Transverse colon (tissue), 4 donors: ENCODE results near the gene MGMT. TPM values are rescaled to one million over a fixed set of nuclear protein-coding genes. Genes with fewer than 3 reads are reported as not detected.

Source experiments
- DNase-seq: peaks from one replicate; pipeline ENCODE4 v3.0.0-alpha.2; 2019
- H3K27ac ChIP-seq, 4 donors: fragments of 200-600 bp; sonication (generic); 2 replicates each; pipeline ENCODE4 v1.5.1; 2016 to 2018; ENCODE audit warnings: inconsistent platforms in 4 of 4
- H3K27me3 ChIP-seq: fragments of 200-600 bp; sonication (generic); 2 replicates; pipeline ENCODE4 v1.5.1; 2017; ENCODE audit warnings: inconsistent platforms
- H3K36me3 ChIP-seq, 4 donors: fragments of 200-600 bp; sonication (generic); 2 replicates each; pipeline ENCODE4 v1.5.1; 2017 to 2019; ENCODE audit warnings: inconsistent platforms in 4 of 4
- H3K4me1 ChIP-seq, 4 donors: fragments of 200-600 bp; sonication (generic); 2 replicates each; pipeline ENCODE4 v1.5.1; 2017 to 2020; ENCODE audit warnings: inconsistent platforms in 4 of 4
- H3K4me3 ChIP-seq, 4 donors: fragments of 200-600 bp; sonication (generic); 1 replicate in 1 of 4; 2 replicates in 3 of 4; pipeline versions ENCODE4 v1.5.1 to v1.6.1; 2017 to 2019; ENCODE audit warnings: inconsistent platforms in 4 of 4
- H3K9me3 ChIP-seq, 2 donors: fragments of 200-600 bp; sonication (generic); 2 replicates each; pipeline ENCODE4 v1.5.1; 2017 to 2019; ENCODE audit warnings: inconsistent platforms in 2 of 2
- CTCF ChIP-seq, 5 experiments: fragments of 200-600 bp in 3 of 5; fragments of 450-650 bp in 2 of 5; sonication (generic) in 3 of 5; IDR thresholded peaks; 1 replicate in 2 of 5; 2 replicates in 3 of 5; pipeline ENCODE4 v1.5.1; 2016 to 2017; ENCODE audit warnings: antibody characterized with exemption in 5 of 5, inconsistent platforms in 3 of 5, mild to moderate bottlenecking in 2 of 5, moderate library complexity in 1 of 5
- EP300 ChIP-seq: sonication (generic); formaldehyde crosslinking; IDR thresholded peaks from one replicate; pipeline ENCODE4 v1.6.1; 2017; ENCODE audit warnings: antibody characterized with exemption, low read depth
- POLR2A ChIP-seq: fragments of 450-650 bp; IDR thresholded peaks from one replicate; pipeline ENCODE4 v1.6.1; 2016; ENCODE audit warnings: antibody characterized with exemption, mild to moderate bottlenecking, moderate library complexity
- POLR2AphosphoS5 ChIP-seq, 3 donors: sonication (generic); formaldehyde crosslinking; IDR thresholded peaks; one replicate each; pipeline ENCODE4 v1.6.1; 2016; ENCODE audit warnings: antibody characterized with exemption in 3 of 3
- WGBS, 2 donors: methylation state at CpG; one replicate each; pipeline ENCODE4 v1.1.5; 2018; ENCODE audit warnings: low coverage in 1 of 2; 5-methylcytosine and 5-hydroxymethylcytosine counted together
- in situ Hi-C, 4 donors: fragments of 200-750 bp; cut with MboI; loops; one replicate each; pipeline versions ENCODE4 v1.15.0 to v1.15.1; 2017; ENCODE audit warnings: low sequenced_read_pairs in 3 of 4, low pct_ligation_motif_present in 1 of 4, low pct_unique_long_range_greater_than_20kb in 1 of 4
- intact Hi-C: fragments of 100-400 bp; cut with DNase I; formaldehyde crosslinking; loops from one replicate; pipeline ENCODE4 v1.15.1; 2023; ENCODE audit warnings: low total_unique reads
- total RNA-seq, 4 donors: library from RNA; depleted of rRNA; stranded (reverse); fragments of >200 nt; gene quantifications; one replicate each; pipeline ENCODE4 v1.1.0, GENCODE V29; 2016

The MGMT gene
- total RNA-seq, 4 donors from 2014 or later: 6.6 to 28.9 (median 14.0) TPM

GRCh38 chr10:129531195-129531968 lies 64.3 kb downstream of the MGMT start:
- DNase-seq: no peak
- in situ Hi-C loops (no loop called here), intact Hi-C loops (no loop called here)
- H3K27me3 ChIP-seq: no peaks in the 10 kb centered on the region
- WGBS, 2 donors: 96% methylated on average over 13 of the region's 15 CpGs; no CpG with 5 or more reads in 1 of the 2 donors
- H3K27ac ChIP-seq: no peak overlapping the region
- no peak overlapping the region for H3K4me3 ChIP-seq
- TF ChIP-seq POLR2A: no peak
- TF ChIP-seq POLR2AphosphoS5 (IDR thresholded peaks at IDR 0.05): no peak
- no peak for TF ChIP-seq CTCF (IDR thresholded peaks at IDR 0.05)
- TF ChIP-seq EP300: no peak
- H3K36me3 ChIP-seq: no peaks in the 10 kb centered on the region
- H3K4me1 ChIP-seq: no peaks in the 10 kb centered on the region
- H3K9me3 ChIP-seq: no peaks in the 10 kb centered on the region

GRCh38 chr10:129531969-129532660 lies 65.1 kb downstream of the MGMT start:
- in situ Hi-C loops: no loop called here
- Histone ChIP-seq H3K27me3 (no peaks in the 10 kb centered on the region), H3K4me3 (no peak overlapping the region), H3K9me3 (no peaks in the 10 kb centered on the region), H3K27ac (no peak overlapping the region), H3K4me1 (no peaks in the 10 kb centered on the region), H3K36me3 (no peaks in the 10 kb centered on the region)
- DNase-seq: no peak
- 88% methylated on average over 10 of the region's 10 CpGs; no CpG with 5 or more reads in 1 of the 2 donors for WGBS, 2 donors
- TF ChIP-seq CTCF (IDR thresholded peaks at IDR 0.05) (no peak), POLR2AphosphoS5 (IDR thresholded peaks at IDR 0.05) (no peak), EP300 (no peak), POLR2A (no peak)
- intact Hi-C loops: no loop called here

- H3K27ac ChIP-seq: no peak overlapping the region
- intact Hi-C loops: no loop called here
- no peak overlapping the region for H3K4me3 ChIP-seq
- TF ChIP-seq POLR2A (no peak), CTCF (IDR thresholded peaks at IDR 0.05) (no peak)
- H3K27me3 ChIP-seq: no peaks in the 10 kb centered on the region
- in situ Hi-C loops: no loop called here
- DNase-seq: no peak
- WGBS, 2 donors: 62 to 83% methylated on average over 1 to 12 of the region's 12 CpGs
- H3K4me1 ChIP-seq: no peaks in the 10 kb centered on the region
- H3K9me3 ChIP-seq: no peaks in the 10 kb centered on the region
- no peaks in the 10 kb centered on the region for H3K36me3 ChIP-seq
Observed at GRCh38 chr10:129532838-129533237, 65.8 kb downstream of the MGMT start.

DNA sequence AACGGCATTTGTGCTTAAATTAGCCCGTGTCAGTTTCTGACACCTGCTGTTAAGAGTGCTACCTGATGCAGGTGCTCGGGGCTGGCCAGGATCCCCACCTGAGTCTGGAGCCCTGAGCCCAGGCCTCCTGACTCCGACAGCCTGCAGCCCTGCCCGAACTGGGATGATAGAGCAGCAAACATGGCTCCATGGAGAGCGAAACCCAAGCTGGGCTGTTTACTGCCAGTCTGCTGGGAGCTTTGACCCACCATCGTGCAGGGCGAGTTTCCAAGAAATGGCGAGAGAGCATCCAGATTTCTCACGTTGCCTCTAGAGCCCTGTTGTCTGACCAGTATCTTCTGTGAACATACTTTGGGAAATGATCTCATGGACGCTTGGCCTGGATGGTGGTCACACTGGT lies 66.2 kb downstream of the MGMT start:
- Histone ChIP-seq H3K27me3 (no peaks in the 10 kb centered on the region), H3K4me1 (no peaks in the 10 kb centered on the region), H3K4me3 (no peak overlapping the region), H3K9me3 (no peaks in the 10 kb centered on the region), H3K27ac (no peak overlapping the region), H3K36me3 (no peaks in the 10 kb centered on the region)
- no peak for DNase-seq
- WGBS, 2 donors: 79 to 88% methylated on average over 3 to 11 of the region's 11 CpGs
- in situ Hi-C loops: no loop called here
- intact Hi-C loops: no loop called here
- no peak for TF ChIP-seq CTCF (IDR thresholded peaks at IDR 0.05)
- no peak for TF ChIP-seq EP300
- no peak for TF ChIP-seq POLR2A
- no peak for TF ChIP-seq POLR2AphosphoS5 (IDR thresholded peaks at IDR 0.05)
